Tibial artery (tissue), 4 donors: ENCODE data around the gene CFD.
"Not testable (repeated sequence)": the region's sequence is repeated elsewhere in the genome, so short reads cannot be mapped to it uniquely, and the experiment has no call there.

Experiments used
- DNase-seq, 2 donors: peaks; one replicate each; pipeline ENCODE4 v3.0.0-alpha.2; 2019
- H3K27ac ChIP-seq, 2 donors: fragments of 200-600 bp; sonication (generic) in 1 of 2; 1 replicate in 1 of 2; 2 replicates in 1 of 2; pipeline ENCODE4 v1.5.1; 2018 to 2019; ENCODE audit warnings: mild to moderate bottlenecking in 1 of 2
- H3K27me3 ChIP-seq, 2 donors: fragments of 200-600 bp; sonication (generic) in 1 of 2; one replicate each; pipeline versions ENCODE4 v1.5.1 to v1.6.0; 2016 to 2019
- H3K36me3 ChIP-seq, 3 donors: fragments of 200-600 bp; sonication (generic) in 2 of 3; one replicate each; pipeline ENCODE4 v1.5.1; 2016 to 2019; ENCODE audit warnings: mild to moderate bottlenecking in 2 of 3
- H3K4me1 ChIP-seq, 4 donors: fragments of 200-600 bp; sonication (generic) in 2 of 4; 1 replicate in 3 of 4; 2 replicates in 1 of 4; pipeline ENCODE4 v1.5.1; 2016 to 2019
- H3K4me3 ChIP-seq, 2 donors: fragments of 200-600 bp; sonication (generic) in 1 of 2; 1 replicate in 1 of 2; 2 replicates in 1 of 2; pipeline ENCODE4 v1.5.1; 2018 to 2019; ENCODE audit warnings: mild to moderate bottlenecking in 2 of 2
- H3K9me3 ChIP-seq, 3 donors: fragments of 200-600 bp; sonication (generic) in 1 of 3; one replicate each; pipeline ENCODE4 v1.5.1; 2016 to 2019
- intact Hi-C: fragments of 100-400 bp; cut with DNase I; formaldehyde crosslinking; loops from one replicate; pipeline ENCODE4 v1.15.0; 2023; ENCODE audit warnings: low total_unique reads
- TF ChIP-seq, protein P1 (sequence below), 2 experiments: fragments of 200-600 bp in 1 of 2; fragments of 450-650 bp in 1 of 2; IDR thresholded peaks; one replicate each; pipeline ENCODE4 v1.5.1; 2017 to 2019; ENCODE audit warnings: antibody characterized with exemption in 2 of 2, mild to moderate bottlenecking in 1 of 2, moderate library complexity in 1 of 2

Gene CFD

DNA sequence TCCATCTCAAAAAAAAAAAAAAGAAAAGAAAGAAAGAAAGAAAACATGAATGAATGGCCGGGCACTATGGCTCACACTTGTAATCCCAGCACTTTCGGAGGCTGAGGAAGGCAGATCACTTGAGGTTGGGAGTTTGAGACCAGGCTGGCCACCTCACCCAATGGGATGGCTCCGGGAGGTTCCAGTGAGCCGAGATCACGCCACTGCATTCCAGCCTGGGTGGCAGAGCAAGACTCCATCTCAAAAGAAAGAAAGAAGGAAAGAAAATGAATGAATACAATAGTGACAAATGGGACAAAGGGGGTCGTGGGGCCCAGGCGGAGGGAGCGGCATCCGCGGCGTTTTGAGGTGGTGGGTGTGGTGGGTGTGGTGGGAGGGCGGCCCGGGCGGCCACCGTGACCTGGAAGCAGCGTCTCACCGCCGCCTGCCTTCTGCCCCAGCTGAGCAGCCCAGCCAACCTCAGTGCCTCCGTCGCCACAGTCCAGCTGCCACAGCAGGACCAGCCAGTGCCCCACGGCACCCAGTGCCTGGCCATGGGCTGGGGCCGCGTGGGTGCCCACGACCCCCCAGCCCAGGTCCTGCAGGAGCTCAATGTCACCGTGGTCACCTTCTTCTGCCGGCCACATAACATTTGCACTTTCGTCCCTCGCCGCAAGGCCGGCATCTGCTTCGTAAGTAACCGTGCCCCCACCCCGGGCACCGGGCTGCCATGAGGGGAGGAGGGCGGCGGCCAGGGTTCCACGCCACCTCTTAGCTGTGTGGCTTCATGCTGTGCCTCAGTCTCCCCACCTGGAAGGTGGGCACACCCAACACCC is 13.6 kb upstream of the CFD start:
- intact Hi-C loops = no loop called here
- peaks cover 0 to 68% of the 10 kb centered on the region in 2 donors for H3K27me3 ChIP-seq
- no peak overlapping the region for H3K4me3 ChIP-seq
- no peak for DNase-seq
- H3K36me3 ChIP-seq = no peaks in the 10 kb centered on the region
- no peak overlapping the region for H3K27ac ChIP-seq
- peaks cover 0 to 29% (median 20%) of the 10 kb centered on the region in 4 donors for H3K4me1 ChIP-seq
- TF ChIP-seq, protein P1, sequence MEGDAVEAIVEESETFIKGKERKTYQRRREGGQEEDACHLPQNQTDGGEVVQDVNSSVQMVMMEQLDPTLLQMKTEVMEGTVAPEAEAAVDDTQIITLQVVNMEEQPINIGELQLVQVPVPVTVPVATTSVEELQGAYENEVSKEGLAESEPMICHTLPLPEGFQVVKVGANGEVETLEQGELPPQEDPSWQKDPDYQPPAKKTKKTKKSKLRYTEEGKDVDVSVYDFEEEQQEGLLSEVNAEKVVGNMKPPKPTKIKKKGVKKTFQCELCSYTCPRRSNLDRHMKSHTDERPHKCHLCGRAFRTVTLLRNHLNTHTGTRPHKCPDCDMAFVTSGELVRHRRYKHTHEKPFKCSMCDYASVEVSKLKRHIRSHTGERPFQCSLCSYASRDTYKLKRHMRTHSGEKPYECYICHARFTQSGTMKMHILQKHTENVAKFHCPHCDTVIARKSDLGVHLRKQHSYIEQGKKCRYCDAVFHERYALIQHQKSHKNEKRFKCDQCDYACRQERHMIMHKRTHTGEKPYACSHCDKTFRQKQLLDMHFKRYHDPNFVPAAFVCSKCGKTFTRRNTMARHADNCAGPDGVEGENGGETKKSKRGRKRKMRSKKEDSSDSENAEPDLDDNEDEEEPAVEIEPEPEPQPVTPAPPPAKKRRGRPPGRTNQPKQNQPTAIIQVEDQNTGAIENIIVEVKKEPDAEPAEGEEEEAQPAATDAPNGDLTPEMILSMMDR (IDR thresholded peaks at IDR 0.05) = no peak
- no peaks in the 10 kb centered on the region for H3K9me3 ChIP-seq

DNA sequence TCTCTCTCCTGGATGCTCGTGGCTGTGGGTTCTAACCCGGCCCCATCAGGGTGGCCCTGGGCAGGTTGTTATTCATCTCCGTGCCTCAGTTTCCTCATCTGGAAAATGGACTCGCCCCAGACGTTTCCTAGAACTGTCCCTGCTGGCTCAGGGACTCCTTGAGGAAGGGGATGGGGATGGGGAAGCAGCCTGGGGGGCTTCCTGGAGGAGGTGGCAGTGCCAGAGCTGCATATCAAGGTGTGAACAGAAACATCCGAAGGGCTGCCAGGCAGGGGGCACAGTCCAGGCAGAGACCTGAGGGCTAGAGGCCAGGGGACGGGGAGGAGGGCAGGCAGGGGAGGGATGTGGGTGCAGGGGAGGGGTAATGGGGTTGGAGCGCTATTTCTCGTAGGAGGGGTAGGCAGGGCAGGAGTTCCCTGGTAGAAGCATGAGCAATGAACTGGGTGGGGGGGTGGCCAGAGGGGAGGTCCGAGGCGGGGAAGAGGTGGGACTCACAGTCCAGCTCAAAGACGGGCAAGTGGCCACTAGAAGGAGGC is 11.0 kb upstream of the CFD start:
- Histone ChIP-seq H3K27ac (no peak overlapping the region), H3K4me3 (no peak overlapping the region), H3K36me3 (no peaks in the 10 kb centered on the region), H3K4me1 (peaks cover 0 to 32% (median 21%) of the 10 kb centered on the region in 4 donors), H3K9me3 (no peaks in the 10 kb centered on the region), H3K27me3 (peaks cover 0 to 73% of the 10 kb centered on the region in 2 donors)
- TF ChIP-seq, protein P1 (IDR thresholded peaks at IDR 0.05) = no peak
- peak in 1 of 2 donors; percentile 56 for DNase-seq
- intact Hi-C loops = no loop called here

DNA sequence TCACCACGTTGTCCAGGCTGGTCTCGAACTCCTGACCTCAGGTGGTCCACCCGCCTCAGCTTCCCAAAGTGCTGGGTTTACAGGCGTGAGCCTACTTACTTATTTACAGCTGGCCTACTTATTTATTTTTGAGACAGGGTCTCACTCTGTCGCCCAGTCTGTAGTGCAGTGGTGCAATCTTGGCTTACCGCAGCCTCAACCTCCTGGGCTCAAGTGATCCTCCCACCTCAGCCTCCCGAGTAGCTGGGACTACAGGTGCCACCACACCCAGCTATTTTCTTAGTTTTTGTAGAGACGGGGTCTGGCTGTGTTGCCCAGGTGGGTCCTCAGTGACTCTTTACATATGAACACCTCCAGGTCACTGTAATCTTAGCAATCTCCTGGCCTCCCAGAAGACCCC is 10.3 kb upstream of the CFD start:
- DNase-seq, H3K9me3 ChIP-seq, intact Hi-C loops, H3K36me3 ChIP-seq, H3K27ac ChIP-seq, H3K4me3 ChIP-seq: not testable (repeated sequence)
- Histone ChIP-seq H3K27me3 (peaks cover 0 to 72% of the 10 kb centered on the region in 2 donors), H3K4me1 (peaks cover 0 to 25% (median 14%) of the 10 kb centered on the region in 4 donors)

DNA sequence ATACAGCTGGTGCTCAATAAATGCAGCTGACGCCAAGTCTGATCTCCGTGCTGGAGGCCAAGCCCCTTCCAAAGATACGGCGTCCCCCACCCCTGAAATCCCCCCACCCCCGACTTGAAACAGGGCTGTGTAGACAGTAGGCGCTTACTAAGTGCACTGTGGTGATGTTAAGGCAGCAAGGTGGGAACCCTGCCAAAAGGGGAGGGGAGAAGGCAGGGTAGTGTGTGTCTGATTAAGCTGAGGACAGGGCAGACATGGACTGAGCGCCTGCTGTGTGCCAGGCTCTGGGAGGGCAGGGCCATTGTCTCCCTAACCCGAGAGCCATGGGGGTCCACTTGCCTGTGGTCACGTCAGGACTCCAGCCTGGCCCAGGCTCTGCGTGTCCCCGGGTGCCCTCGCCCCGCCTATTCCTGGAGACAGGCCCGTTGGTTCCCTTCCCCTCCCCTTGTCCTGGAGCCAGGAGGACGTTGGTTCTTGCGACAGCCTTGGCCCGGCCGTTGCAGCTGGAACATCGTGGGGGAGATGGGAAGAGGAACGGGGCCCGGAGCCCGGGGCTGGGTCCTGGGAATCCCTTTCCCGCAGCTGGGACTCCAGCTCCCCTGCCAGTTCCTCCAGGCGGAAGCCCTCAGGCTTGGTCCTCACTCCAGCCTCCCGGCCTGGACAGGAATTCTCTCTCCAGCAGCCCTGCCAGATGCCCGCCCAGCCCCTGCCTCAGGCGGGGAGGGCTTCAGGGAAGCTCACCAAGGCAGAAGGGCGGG is 9.1 kb upstream of the CFD start:
- H3K36me3 ChIP-seq = no peaks in the 10 kb centered on the region
- H3K27ac ChIP-seq = peak overlapping the region; percentile 66
- TF ChIP-seq, protein P1 (IDR thresholded peaks at IDR 0.05) = no peak
- peak; percentile 93 to 96 for DNase-seq
- peak overlapping the region in 1 of 2 donors; percentile 33 for H3K4me3 ChIP-seq
- no peaks in the 10 kb centered on the region for H3K9me3 ChIP-seq
- peaks cover 0 to 69% of the 10 kb centered on the region in 2 donors for H3K27me3 ChIP-seq
- intact Hi-C loops = loop anchor here (10.0 kb wide), 1 partner anchor 134 kb away; the partner anchor contains the start of gene WDR18
- H3K4me1 ChIP-seq = peaks cover 0 to 25% (median 14%) of the 10 kb centered on the region in 4 donors

DNA sequence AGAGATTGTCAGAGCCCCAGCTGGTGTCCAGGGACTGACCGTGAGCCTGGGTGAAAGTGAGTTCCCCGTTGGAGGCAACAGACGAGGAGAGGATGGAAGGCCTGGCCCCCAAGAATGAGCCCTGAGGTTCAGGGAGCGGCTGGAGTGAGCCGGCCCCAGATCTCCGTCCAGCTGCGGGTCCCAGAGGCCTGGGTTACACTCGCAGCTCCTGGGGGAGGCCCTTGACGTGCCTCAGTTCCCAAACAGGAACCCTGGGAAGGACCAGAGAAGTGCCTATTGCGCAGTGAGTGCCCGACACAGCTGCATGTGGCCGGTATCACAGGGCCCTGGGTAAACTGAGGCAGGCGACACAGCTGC is 8.5 kb upstream of the CFD start:
- Histone ChIP-seq H3K27ac (peak overlapping the region; percentile 66), H3K4me1 (peaks cover 0 to 25% (median 14%) of the 10 kb centered on the region in 4 donors), H3K9me3 (no peaks in the 10 kb centered on the region), H3K4me3 (peak overlapping the region in 1 of 2 donors; percentile 33), H3K36me3 (no peaks in the 10 kb centered on the region), H3K27me3 (peaks cover 0 to 72% of the 10 kb centered on the region in 2 donors)
- no peak for DNase-seq
- TF ChIP-seq, protein P1 (IDR thresholded peaks at IDR 0.05) = no peak
- intact Hi-C loops = loop anchor here (10.0 kb wide), 1 partner anchor 134 kb away; the partner anchor contains the start of gene WDR18
